GM19351 (cell line): ENCODE data around the gene ADAMTSL1.

ENCODE experiments used
- ATAC-seq: cut with Tn5 transposase; IDR thresholded peaks from one replicate; pipeline ENCODE4 v1.9.1; 2021; ENCODE audit warnings: mild to moderate bottlenecking, moderate library complexity; ENCODE audit not compliant: unreplicated experiment

Gene ADAMTSL1

DNA sequence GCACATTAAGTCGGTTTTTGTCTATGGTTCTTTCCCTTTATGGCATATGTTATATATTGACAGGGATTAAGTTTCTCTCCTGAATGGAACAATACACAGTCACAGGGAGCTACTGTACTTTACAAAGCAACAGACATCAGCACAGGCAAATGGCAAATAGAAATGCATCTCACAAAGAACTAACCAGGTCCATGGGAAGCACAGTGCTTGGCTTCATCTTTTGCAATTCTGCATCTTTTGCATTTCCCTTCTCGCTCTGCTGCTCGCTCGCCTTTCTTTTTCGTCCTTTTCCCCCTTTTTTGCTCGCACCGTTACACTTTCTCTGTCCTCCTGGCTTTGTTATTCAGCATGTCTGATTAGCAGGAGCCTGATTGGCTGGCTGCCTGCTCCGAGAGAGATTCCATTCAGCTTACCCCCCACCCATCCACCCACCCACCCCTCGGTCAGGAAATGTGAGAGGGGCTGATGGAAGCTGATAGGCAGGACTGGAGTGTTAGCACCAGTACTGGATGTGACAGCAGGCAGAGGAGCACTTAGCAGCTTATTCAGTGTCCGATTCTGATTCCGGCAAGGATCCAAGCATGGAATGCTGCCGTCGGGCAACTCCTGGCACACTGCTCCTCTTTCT lies at the start of gene ADAMTSL1:
TSS of gene ADAMTSL1 (plus strand) at position 502 of the 628 bp plus-strand sequence. CDS start at position 582, 80 bp downstream.
- ATAC-seq: no peak

DNA sequence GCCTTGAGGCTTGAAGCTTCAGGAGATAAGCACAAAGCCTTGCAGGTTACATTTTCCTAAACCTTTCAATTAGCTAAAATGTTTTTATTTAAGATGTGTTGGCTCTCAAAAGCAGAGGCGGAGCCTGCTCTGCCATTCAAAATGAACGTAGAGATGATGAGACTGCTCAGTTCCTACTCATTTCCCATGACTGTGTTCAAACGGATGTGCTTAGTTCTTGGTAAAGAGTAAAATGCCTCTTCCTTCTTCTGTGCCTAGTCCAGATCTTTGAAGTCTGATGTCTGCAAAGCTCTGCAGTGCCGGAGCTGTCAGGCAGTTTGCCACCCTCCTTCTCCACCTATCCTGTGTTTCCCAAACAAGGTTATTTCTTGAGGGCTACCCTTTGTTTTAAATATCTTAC lies 46.3 kb upstream of the ADAMTSL1 start:
- no peak for ATAC-seq

DNA sequence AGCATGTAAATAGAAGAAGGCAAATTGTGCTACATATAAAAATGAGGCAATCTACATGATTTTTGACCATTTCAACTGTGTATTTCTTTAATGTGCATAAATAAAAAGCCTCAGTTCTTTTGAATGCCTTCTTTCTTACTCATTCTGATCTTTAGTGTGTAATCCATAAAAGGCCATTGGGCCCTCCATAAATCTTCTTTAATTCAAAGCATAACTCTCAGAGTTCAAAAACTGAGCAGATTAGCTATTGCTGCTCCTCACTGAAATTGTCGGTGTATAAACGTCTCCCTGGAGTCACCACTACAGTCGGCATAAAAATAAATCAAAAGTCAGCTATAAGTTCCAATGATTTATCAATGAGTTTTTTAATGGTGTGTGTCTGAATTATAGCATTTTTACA lies 45.3 kb upstream of the ADAMTSL1 start:
- ATAC-seq: no peak

DNA sequence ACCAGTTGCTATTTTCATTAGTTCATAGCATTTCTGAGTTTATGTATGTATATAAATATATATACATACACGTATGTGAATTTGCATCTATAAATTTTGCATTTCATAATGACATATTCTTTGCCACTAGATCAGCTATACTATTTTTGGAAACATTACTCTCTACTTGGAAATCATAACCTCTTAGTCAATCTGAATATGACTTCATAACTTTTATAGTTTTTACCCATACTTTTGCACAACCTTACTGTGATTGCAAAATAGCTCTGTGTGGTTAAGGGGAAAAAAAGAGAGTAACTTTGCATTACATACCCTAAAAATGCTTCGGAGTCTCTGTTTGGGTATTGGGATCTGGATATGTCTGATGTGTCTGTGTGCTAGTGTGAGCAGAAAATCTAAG lies 44.9 kb upstream of the ADAMTSL1 start:
- no peak for ATAC-seq

- no peak for ATAC-seq
Measured at GRCh38 chr9:18433620-18434019, 40.3 kb upstream of the ADAMTSL1 start.

DNA sequence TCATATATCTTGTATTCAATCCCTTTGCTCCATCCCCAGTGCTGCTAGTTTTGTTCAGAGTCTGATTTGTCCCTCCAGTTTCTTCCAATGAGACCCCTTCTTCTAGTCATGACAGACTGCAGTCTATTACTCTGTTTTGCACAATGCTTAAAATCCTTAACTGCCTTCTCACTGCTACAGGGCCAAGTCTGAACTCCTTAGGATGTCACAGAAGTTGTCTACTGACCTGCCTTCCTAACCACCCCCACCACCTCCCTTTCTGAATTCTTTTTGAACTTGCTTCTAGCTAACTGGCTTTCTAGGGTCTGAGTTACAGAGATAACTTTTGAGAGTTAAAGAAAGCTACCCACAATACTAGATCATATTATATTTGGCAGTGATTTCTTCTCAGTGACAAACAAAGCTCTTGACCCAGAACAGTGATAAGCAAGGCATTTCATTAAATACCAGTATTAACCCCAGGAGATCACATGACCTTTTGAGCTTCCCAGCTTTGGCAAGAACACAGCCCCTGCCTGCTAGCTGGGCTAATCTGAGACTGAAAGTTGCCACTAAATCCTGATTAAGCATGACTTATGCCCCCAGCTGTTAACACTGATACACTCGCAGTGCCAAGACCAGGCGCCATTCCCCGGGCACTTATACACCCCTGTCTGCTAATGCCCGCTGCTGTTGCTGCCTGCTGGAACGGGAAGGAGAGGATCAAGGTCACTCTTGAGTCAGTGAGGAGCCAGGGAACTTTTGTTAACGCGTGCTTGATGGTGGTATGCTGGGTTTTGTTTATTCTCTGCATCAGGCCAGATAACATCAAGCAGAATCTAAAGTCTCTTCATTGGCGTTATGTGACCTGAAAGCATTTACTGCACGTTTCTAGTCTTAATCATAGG lies 36.4 kb upstream of the ADAMTSL1 start:
- ATAC-seq: no peak

- ATAC-seq: no peak
Measured at GRCh38 chr9:18438300-18438925, 35.5 kb upstream of the ADAMTSL1 start.

GRCh38 chr9:18438951-18439350 lies 35.0 kb upstream of the ADAMTSL1 start:
- no peak for ATAC-seq

DNA sequence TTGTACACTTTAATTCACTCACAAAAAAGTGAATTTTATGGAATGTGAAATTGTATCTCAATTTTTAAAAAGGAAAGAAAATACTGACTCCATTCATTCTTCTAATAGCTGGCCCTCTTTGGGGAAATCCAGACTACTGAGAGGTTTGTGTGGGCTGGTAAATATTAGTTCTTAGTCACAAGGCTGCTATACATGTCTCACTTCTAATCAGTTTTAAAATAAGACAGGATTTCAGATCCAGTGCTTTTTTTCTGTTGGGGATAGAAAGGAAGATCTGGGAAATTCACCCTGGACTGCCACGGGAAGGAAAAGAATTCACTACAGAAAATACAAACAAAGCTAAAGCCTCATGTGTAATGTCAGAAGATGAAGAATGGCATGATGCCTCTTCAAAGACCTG lies 32.7 kb upstream of the ADAMTSL1 start:
- ATAC-seq: peak; percentile 41

GRCh38 chr9:18442629-18443491 lies 31.1 kb upstream of the ADAMTSL1 start:
- peak; percentile 93 for ATAC-seq

GRCh38 chr9:18447131-18447530 lies 26.8 kb upstream of the ADAMTSL1 start:
- ATAC-seq: no peak

- ATAC-seq: no peak
Measured at GRCh38 chr9:18447541-18447940, 26.4 kb upstream of the ADAMTSL1 start.

DNA sequence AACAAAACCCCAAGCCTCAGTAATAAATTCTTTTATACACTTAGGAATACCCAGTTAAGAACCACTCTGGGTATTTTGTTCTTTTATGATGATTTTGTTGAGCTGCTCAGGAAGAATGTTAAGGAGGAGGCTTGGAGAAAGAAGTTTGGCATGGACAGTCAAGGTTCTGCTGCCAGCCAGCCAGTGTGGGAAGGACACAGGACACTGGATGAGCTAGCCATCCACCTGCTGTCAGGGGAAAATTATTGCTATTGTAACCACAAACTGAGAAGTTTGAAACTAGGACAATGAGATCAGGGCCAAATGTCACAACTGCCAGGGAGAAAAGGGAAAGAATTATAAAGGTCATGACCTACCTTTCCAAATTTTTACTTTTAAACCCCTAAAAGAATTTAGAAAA lies 25.9 kb upstream of the ADAMTSL1 start:
- no peak for ATAC-seq

DNA sequence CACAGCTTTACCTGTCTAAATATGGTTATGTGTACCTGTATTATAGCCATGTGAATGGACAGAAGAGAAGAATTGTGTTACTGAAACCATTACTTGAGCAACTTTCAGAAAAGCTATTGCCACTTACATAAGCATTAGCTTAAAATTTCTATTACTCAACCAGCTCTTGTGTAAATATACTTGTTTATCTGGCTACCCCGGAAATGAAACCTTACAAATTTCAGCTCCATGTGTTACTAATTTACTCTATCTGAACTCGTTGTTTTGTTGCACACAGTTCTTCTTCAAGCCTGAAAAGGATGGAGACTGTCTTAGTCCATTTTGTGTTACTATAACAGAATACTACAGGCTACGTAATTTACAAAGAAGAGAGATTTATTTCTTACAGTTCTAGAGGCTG lies 22.5 kb upstream of the ADAMTSL1 start:
- ATAC-seq: no peak

DNA sequence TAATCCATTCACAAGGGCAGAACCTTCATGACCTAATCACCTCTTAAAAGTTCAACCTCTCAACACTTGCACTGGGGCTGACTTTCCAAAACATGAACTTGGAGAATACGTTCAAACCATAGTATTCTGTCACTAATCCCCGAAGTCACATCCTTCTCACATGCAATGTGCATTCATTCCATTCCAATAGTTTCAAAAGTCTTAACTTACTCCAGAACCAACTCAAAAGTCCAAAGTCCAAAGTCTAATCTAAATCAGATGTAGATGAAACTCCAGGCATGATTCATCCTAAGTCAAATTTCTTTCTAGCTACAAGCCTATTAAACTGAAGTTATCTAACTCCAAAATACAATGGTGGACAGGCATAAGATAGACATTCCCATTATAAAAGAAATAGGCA lies 21.7 kb upstream of the ADAMTSL1 start:
- ATAC-seq: no peak

- ATAC-seq: no peak
Measured at GRCh38 chr9:18456624-18457237, 17.2 kb upstream of the ADAMTSL1 start.

DNA sequence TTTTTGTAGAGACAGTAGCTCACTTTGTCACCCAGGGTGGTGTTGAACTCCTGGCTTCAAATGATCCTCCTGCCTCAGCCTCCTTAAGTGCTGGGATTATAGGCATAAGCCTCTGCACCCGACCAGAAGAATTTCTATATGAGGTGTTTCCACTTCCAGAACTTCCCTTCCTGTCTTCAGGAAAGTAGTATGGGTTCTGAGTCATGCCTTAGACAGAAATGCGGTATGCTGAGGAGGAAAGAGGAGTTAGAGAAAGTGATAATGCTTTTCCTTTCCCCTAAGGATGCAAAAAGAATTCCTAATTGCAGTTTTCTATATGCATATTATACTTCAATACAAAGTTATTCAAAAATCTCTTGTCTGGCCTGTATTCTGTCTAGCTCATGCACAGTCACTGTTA lies 16.4 kb upstream of the ADAMTSL1 start:
- ATAC-seq: no peak

- no peak for ATAC-seq
Measured at GRCh38 chr9:18459962-18460584, 13.9 kb upstream of the ADAMTSL1 start.

DNA sequence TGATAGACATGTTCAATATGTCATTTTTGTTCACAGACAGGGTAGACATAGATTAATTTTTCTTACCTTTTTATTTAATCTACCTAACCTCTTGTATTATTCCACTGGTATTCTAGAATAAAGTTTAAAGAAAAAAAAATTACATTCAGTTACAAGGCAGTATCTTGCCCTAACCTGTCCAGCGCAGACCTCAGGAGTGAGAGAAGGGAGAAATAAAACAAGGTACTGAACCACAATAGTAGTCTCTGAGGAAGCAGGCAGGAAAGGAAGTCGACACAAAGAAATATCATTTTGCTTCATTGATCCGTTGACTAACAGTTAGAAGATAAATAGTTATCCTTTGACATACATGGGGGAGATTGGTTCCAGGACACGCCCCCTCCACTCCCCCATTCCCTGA lies 12.5 kb upstream of the ADAMTSL1 start:
- no peak for ATAC-seq

- no peak for ATAC-seq
Measured at GRCh38 chr9:18463991-18464390, 10.0 kb upstream of the ADAMTSL1 start.
